Dedifferentiated amniotic fluid mesenchymal stem cell (primary cell): ENCODE data around the gene RASSF8.

ENCODE experiments used
- DNase-seq: peaks from one replicate; pipeline ENCODE4 v3.0.0-alpha.2; 2016; ENCODE audit errors: extremely low spot score

The RASSF8 gene, protein sequence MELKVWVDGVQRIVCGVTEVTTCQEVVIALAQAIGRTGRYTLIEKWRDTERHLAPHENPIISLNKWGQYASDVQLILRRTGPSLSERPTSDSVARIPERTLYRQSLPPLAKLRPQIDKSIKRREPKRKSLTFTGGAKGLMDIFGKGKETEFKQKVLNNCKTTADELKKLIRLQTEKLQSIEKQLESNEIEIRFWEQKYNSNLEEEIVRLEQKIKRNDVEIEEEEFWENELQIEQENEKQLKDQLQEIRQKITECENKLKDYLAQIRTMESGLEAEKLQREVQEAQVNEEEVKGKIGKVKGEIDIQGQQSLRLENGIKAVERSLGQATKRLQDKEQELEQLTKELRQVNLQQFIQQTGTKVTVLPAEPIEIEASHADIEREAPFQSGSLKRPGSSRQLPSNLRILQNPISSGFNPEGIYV

DNA sequence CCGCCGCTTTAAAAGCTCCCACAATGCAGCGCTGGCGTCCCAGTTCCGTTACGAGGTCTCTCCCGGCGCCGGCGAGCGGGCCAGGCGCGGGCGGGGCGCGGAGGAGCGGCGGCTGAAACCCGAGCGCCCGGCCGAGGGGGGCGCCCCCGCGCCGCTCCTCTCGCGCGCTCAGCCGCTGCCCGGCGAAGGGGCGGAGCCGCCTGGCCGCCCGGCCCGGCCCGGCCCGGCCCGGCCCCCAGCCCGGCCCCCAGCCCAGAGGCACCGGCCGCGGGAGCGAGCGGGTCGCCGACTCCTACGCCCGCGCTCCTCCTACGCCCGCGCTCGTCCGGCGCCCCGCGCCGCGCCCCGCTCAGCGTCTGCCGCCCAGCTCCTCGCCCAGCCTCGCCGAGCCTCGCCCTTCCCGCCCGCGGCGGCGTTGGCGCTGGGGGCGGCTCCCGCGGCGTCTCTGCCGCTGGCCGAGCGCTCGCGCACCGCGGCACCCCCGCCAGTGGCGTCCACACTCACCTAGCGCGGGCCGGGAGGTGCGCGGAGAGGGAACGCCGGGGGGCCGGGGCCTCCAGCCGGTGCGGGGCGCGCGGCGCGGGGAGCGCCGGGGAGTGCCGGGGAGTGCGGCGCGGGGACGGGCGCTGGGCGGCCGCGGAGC, at the start of gene RASSF8:
Gene RASSF8 (plus strand): TSS at position 255 of the 643 bp plus-strand sequence. CDS start 96,662 bp downstream, outside the sequence.
- DNase-seq = peak; percentile 69

DNA sequence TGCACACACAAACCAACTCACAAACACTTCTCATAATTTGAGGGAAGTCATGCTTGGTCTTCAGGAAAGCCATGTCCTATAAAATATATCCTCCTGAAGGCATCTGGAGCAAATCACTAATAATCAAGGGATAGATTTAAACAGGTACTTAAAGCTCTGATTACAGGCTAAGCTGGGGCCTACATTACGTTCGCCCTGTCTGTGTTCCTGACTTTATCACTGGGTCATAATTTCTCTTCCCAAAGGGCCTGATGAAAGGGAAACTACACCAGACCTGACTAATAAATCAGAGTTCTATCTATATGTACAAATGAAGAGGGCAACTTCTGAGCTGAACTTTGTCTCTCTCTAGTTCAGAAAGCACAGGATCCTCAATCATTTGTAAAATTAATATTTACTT, 43.9 kb upstream of the RASSF8 start:
- no peak for DNase-seq

GRCh38 chr12:25924491-25925001, 33.9 kb upstream of the RASSF8 start:
- DNase-seq = no peak

DNA sequence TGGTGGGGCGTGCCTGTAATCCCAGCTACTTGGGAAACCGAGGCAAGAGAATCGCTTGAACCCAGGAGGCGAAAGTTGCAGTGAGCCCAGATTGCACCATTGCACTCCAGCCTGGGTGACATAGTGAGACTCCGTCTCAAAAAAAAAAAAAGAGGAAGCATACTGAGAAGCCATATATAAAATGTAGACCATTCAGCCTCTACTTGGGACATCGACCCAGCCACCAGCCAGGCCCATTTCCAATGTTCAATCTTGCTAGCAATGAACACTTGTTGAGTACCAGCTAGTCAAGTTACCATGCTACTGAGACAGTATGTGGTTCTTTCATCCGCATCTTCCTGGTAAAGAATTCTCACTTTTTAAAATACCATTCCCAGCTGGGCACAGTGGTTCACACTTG, 33.4 kb upstream of the RASSF8 start:
- DNase-seq = no peak

- DNase-seq = no peak
Measured at GRCh38 chr12:25926536-25926935, 31.9 kb upstream of the RASSF8 start.

- DNase-seq = no peak
Measured at GRCh38 chr12:25929142-25929541, 29.3 kb upstream of the RASSF8 start.

- no peak for DNase-seq
Measured at GRCh38 chr12:25932971-25933370, 25.5 kb upstream of the RASSF8 start.

GRCh38 chr12:25934456-25934855, 24.0 kb upstream of the RASSF8 start:
- no peak for DNase-seq

DNA sequence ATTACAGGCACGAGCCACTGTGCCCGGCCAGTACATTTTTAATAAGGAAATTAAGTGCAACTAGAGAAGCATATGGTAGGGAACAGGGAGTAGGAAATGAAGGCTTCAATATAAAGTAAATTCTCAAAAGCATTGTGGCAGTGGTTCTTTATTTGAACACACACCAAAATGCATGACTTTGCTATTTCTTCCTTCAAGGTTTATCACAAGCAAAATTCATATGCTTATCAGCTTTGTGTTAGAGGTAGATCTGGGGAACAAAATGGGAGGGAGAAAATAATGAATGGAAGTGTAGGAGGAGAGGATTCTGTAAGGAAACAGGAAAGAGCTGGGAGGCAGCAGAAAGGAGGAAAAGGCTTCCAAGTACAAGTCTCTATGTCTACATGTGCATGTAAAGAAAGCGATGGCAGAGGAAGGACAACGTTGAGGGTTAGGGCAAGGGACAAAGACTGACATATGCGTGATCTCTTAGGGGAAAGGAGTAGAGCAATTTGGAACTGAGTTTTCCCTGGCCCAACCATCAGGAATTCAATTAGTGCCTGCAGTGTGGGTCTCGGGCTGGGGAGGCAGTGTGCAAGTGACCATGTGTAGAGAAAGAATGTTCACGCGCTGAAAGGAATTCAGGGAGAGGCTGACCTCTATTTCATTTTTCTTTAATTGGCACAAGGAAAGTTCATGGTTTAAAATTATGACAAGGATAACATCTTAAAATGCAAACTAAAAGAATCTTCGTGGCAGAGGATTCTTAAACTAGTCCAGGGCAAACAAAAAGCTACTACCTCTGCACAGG, 22.9 kb upstream of the RASSF8 start:
- no peak for DNase-seq

DNA sequence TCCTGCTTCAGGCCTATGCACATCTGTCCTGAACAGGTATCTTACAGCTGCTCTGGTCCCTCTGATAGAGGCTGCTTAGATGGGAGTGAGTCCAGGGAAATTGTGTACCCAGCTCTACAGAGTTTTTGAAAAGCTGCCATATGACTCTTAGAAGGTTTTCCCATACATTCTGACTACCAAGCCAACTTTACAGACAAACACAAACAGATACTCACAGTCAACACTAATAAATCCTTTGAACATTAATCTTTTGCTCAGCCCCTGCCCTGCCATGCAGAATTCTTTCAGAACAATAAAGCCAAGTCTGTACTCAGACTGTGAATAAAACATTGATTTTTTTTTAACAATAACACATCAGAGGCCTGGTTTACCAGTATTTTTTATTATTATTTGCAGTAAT, 21.4 kb upstream of the RASSF8 start:
- no peak for DNase-seq

DNA sequence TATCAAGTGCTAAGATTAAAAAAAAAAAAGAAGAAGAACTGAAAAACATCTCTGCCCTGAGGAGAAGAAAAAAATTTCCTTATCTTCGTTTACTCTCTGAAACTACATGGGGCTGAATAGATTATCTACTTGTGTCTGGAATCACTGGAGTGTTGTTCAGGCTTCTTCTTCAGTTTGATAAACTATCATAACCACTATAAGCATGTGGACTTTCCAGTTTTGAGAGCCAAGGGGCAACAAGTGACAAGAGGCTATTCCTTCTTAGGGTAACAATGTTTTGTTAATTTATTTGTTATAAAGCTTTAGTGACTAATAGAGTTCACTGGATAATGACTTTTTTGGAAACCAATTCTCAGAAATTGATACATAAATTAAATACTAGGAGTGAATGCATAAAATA, 19.9 kb upstream of the RASSF8 start:
- DNase-seq = no peak

DNA sequence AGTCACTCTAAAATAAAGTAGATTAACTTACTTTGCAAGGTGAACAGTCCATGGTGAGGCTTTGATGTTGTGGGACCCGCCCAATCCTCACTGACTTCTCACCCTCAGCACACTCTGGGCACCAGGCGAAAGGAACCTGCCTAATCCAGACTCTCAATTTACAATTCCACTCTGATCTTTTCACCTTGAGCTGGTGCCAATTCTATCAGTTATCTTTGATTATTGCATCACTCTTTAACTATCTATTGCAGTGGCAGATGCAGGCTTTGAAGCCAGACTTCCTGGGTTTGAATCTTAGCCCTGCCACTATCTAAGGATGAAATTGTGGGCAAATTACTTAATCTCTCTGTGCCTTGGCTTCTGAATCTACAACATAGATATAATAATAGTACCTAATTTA, 18.9 kb upstream of the RASSF8 start:
- DNase-seq = no peak

GRCh38 chr12:25940886-25941285, 17.6 kb upstream of the RASSF8 start:
- no peak for DNase-seq

DNA sequence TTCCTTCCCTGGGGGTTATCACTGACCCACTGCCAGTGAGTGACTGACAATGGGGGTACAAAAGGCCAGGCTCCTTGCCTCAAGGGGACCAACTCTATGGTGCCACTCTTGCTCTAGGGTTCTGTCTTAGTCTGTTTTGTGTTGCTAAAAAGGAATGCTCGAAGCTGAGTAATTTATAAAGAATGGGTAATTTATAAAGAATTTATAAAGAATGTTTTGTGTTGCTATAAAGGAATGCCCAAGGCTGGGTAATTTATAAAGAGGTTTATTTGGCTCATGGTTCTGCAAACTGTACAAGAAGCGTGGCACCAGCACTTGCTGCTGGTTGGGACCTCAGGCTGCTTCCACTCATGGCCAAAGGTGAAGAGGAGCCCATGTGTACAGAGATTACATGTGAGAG, 15.8 kb upstream of the RASSF8 start:
- no peak for DNase-seq

DNA sequence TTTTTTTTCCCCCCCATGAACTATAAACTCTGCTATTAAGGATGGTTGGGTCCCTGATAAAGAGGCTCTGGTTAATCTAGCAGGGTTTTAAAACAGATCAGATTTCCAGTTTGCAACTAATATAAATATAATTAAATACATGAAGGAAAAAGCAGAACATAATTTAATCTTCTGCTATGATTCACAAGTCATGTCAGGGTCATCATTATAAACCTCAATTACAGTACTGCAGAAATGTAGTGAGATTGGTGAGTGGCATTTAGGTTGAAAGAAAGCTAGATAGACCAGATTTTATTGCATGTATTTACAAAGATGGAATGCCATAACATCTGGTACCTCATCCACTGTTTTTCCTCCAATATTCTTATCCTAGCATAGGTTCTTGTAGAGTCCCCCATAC, 14.5 kb upstream of the RASSF8 start:
- DNase-seq = no peak

DNA sequence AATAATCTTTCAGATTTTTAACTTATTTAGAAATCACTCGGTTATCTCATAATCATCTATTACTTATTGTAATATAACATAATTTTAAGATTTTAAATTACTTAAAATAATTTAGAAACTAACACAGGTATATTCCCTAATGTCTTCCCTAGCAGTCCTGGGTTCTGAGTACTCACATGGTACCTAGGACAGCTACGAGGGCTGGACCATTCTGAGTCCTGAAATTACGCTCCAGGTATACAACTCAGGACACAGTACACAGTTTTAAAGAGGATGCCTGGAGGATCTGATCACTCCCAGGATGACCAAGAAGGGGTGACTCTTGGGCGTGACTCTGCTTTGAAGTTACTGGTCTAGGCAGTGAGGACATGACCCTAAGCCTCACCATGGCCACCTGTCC, 9.1 kb upstream of the RASSF8 start:
- no peak for DNase-seq

DNA sequence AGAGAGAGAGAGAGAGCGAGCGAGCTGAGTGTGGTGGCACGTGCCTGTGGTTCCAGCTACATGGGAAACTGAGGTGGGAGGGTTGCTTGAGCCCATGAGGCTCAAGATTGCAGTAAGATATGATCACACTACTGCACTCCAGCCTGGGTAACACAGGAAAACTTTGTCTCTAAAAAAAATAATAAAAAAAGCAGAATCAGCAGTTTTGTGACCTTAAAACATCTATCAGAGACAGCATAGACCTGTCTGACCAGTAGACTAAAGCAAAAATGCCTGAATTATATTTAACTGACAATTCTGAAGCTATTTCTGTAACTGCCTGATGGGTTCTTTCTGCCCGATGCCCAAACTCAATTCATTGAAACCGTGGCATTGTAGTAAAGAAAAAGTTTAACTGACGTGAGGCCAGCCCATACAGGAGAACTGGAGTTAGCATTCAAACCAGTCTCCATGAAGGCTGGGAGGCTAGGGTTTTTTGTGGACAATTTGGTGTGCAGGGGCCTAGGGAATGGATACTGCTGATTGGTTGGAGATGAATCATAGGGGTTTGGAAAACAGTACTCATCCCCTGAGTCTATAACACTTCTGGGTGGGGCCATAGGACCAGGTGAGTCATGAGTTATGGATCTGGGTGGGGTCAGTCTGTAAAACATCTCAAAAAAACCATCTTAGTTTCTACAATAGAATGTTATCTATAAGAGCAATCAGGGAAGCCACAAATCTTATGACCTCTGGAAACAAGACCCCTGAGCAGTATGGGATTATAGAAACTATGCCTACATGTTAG, 8.0 kb upstream of the RASSF8 start:
- no peak for DNase-seq

DNA sequence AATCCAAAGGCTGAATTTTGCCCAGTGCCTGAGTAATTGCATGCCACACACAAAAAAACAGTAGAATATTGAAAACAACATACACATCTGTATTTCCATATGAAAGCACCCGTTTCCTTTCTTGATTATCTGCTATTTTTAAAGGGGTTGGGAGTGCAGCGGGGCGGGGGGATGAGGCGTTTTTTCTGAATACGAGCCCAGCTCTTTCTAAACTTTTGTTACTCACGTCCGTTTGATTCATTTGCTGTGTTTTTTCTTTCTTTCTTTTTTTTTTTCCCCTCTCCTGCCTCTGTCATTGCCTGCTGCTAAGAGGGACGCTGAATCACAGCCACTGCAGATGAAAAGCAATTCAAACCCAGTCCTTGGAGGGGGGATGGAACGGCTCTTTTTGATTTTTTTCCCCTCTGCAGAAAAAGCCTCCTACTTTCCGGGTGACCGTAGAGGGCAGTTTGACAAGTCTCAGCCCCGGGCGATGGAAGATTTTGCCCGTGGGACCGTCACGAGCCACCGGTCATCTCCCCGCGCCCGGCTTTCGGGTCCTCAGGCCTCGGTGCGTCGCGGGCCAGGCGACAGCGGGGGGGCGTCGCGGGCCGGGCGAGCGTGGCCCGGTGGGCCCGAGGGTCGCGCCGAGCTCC, 572 bp upstream of the RASSF8 start:
- DNase-seq = peak; percentile 55

DNA sequence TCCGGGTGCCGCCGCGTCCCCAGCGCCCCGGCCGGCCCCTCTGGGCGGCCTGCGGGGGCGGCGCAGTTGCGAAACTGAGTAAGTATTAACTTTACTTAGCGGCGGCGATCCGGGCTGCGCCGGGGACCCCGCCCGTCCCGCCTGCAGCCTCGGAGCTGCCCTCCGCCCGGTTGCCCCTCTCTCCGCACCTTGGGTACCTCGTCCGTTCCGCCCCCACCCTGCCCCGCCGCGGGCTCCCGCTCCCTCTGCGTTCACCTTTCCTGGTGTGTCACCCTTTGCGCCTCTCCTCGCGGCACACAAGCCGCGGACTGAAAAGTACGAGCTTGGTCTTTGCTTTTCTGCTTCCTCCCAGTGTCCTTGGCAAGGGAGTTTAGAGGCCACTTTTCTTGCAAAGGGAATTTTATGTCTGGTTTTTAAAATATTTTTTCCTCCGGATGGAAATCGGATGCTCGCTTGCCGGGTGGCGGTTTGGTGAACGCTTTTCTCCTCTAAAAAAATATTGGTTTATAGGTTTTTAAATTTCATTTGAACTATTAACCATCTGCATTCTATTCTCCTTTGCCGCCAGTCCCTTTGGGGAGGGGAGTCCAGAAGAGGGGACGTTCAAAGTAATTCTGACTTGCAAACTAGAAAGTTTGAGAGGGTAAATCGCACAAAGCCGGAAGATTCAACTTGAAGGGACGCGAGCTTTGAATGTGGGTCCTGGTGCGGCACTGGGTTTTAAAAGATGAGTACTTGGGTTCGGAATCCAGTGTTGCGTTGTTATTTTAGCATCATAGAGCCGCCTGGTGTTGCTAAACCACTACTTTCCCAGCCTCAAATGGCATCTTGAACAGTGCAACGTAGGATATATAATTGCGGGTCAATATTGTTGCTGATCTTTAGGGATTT, 834 bp downstream of the RASSF8 start:
- DNase-seq = peak; percentile 83

- DNase-seq = no peak
Measured at GRCh38 chr12:25960143-25960542, 1.7 kb downstream of the RASSF8 start.
